ENCODE data around the gene ACP5. TPM values are rescaled to one million over a fixed set of nuclear protein-coding genes. Genes with fewer than 3 reads are reported as not detected.

The ACP5 gene
- total RNA-seq, 2 experiments from 2014 or later, result 4.7 to 6.2 TPM

DNA sequence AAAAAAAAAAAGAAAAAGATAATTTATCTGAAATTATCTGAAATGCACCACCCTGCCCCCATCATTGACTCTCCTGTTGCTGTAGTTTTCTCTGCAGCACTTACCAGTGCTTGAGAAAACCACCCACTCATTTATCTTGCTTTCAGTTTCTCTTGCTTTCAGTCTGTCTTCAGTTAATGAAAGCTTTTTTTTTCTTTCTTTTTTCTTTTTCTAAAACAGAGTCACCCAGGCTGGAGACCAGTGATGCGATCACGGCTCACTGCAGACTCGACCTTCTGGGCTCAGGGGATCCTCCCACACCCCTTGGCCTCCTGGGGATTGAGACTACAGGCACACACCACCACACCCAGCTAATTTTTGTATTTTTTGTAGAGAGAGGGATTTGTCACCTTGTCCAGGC is 4.3 kb upstream of the ACP5 start:
- H3K27me3 Mint-ChIP-seq, result no peaks in the 10 kb centered on the region

DNA sequence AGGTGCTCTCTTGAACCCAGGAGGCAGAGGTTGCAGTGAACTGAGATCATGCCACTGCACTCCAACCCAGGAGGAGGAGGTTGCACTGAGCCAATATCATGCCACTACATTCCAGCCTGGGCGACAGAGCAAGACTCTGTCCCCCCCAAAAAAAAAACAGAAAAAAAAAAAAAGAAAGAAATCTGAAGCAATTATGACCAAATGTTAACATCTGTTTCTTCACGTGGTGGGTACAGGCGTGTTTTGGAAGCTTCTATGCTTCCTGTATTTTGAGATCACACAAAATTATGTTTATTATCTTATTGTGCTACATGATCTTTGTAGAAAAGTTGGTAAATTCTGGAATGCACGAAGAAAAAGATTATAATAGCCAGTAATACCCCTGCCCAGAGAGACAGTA is 2.7 kb upstream of the ACP5 start:
- Mint-ChIP-seq H3K27ac (no peak overlapping the region), H3K36me3 (ENCODE audit: low read depth) (no peaks in the 10 kb centered on the region), H3K9me3 (no peaks in the 10 kb centered on the region), H3K4me3 (no peak overlapping the region), H3K27me3 (no peaks in the 10 kb centered on the region), H3K4me1 (ENCODE audit: low read depth) (peaks cover 36% of the 10 kb centered on the region)
- TF ChIP-seq, protein P1, sequence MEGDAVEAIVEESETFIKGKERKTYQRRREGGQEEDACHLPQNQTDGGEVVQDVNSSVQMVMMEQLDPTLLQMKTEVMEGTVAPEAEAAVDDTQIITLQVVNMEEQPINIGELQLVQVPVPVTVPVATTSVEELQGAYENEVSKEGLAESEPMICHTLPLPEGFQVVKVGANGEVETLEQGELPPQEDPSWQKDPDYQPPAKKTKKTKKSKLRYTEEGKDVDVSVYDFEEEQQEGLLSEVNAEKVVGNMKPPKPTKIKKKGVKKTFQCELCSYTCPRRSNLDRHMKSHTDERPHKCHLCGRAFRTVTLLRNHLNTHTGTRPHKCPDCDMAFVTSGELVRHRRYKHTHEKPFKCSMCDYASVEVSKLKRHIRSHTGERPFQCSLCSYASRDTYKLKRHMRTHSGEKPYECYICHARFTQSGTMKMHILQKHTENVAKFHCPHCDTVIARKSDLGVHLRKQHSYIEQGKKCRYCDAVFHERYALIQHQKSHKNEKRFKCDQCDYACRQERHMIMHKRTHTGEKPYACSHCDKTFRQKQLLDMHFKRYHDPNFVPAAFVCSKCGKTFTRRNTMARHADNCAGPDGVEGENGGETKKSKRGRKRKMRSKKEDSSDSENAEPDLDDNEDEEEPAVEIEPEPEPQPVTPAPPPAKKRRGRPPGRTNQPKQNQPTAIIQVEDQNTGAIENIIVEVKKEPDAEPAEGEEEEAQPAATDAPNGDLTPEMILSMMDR (IDR thresholded peaks at IDR 0.05), result no peak
- no peak for ATAC-seq
- ChIA-PET CTCF (interaction anchor here (2.3 to 3.5 kb wide), 3 partner anchors 17 to 44 kb away, joined by 9 to 28 read pairs (median 12); no protein-coding TSS in a partner anchor), POLR2A (interaction anchor here (1.7 to 4.2 kb wide), 2 partner anchors 22 to 30 kb away, joined by 5 to 17 read pairs; partner anchors contain the start of gene ELOF1)
- no peak for DNase-seq
- intact Hi-C loops (cut with micrococcal nuclease), result no loop called here

More for the DNA sequence above, 4.3 kb upstream of the ACP5 start:
- peak; percentile 82 for DNase-seq
- TF ChIP-seq, protein P1 (IDR thresholded peaks at IDR 0.05), result no peak
- peak; percentile 89 for ATAC-seq
- intact Hi-C loops (cut with micrococcal nuclease), result no loop called here
- no peaks in the 10 kb centered on the region for H3K9me3 Mint-ChIP-seq
- POLR2A ChIA-PET, result interaction anchor here (1.0 to 4.2 kb wide), 4 partner anchors 16 to 53 kb away, joined by 4 to 17 read pairs (median 4); partner anchors contain the start of genes ECSIT and ELOF1
- H3K27ac Mint-ChIP-seq, result peak overlapping the region; percentile 94
- H3K4me1 Mint-ChIP-seq (ENCODE audit: low read depth), result peaks cover 36% of the 10 kb centered on the region
- CTCF ChIA-PET, result interaction anchor here (2.3 to 3.5 kb wide), 3 partner anchors 19 to 45 kb away, joined by 9 to 28 read pairs (median 12); no protein-coding TSS in a partner anchor
- H3K4me3 Mint-ChIP-seq, result peak overlapping the region; percentile 65
- H3K36me3 Mint-ChIP-seq (ENCODE audit: low read depth), result no peaks in the 10 kb centered on the region

DNA sequence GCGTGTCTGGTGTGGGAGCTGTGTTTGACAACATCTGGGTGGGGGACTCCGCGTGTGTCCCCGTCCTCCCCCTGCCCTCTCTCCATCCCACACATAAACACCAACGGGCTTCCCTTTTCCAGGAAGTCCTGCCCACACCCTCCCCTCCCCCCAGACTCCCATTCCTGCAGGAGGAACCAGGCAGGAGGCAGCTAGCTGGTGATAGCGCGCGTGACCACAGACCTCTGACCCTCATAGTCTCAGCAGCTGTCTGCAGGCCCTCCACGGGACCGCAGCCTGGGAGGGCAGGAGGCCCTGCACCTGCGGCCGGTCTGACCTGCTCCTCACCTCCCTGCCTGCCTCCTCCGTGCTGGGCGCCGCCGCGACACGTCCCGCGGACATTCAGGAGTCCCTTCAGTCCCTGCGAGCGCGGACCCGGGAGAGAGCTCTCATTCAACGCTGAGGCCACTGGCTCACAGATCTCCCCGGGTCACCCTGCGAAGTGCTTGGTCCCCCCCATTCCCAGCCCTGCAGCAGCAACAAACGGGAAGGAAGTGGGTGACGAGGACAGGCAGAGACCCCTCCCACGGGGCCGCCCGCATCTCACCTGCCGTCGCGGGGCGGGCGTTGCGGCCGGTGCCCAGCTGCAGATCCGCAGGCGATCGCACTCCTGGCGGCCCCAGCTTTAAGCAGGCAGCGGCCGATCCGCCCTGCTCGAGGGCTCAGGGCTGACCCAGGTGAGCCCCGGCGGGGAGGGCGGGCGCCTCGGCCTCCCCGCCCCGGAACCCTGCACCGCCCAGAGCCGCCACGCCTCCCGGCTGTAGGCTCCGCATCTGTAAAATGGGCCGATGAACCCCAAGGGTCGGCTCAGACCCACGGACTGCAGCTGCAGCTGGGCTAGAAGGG is 1.1 kb upstream of the ACP5 start:
- peak; percentile 28 for DNase-seq
- H3K9me3 Mint-ChIP-seq, result no peaks in the 10 kb centered on the region
- H3K4me1 Mint-ChIP-seq (ENCODE audit: low read depth), result peaks cover 39% of the 10 kb centered on the region
- no peak overlapping the region for H3K27ac Mint-ChIP-seq
- ATAC-seq, result peak; percentile 35
- no peaks in the 10 kb centered on the region for H3K36me3 Mint-ChIP-seq (ENCODE audit: low read depth)
- no peaks in the 10 kb centered on the region for H3K27me3 Mint-ChIP-seq
- intact Hi-C loops (cut with micrococcal nuclease), result no loop called here
- ChIA-PET POLR2A (interaction anchor here (0.6 to 1.2 kb wide), 5 partner anchors 9 to 189 kb away, joined by 3 read pairs; partner anchors contain the start of genes CNN1, ELOF1 and ZNF441), CTCF (interaction anchor here (1.0 to 1.7 kb wide), 5 partner anchors 8 to 47 kb away, joined by 3 to 6 read pairs (median 3); no protein-coding TSS in a partner anchor)
- peak overlapping the region; percentile 67 for H3K4me3 Mint-ChIP-seq
- TF ChIP-seq, protein P1 (IDR thresholded peaks at IDR 0.05), result no peak

DNA sequence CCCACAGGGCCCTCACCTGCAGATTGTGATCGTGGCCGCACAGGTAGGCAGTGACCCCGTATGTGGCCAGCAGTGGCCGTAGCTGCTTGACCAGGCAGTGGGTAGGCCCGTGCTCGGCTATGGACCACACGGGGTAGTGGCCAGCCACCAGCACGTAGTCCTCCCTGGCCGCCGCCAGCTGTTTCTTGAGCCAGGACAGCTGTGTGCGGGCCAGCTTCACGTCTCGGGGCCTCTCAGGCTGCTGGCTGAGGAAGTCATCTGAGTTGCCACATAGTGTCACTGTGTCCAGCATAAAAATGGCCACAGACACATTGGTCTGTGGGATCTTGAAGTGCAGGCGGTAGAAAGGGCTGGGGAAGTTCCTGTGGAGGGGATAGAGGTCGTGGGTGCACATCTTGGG is 1.2 kb downstream of the ACP5 start:
- ATAC-seq (no peak), DNase-seq (no peak)
- TF ChIP-seq, protein P1 (IDR thresholded peaks at IDR 0.05), result no peak
- peaks cover 31% of the 10 kb centered on the region for H3K4me1 Mint-ChIP-seq (ENCODE audit: low read depth)
- H3K9me3 Mint-ChIP-seq, result no peaks in the 10 kb centered on the region
- ChIA-PET POLR2A (no interaction called here), CTCF (interaction anchor here (1.2 to 1.4 kb wide), 2 partner anchors 12 to 16 kb away, joined by 6 to 7 read pairs; no protein-coding TSS in a partner anchor)
- intact Hi-C loops (cut with micrococcal nuclease), result no loop called here
- no peaks in the 10 kb centered on the region for H3K36me3 Mint-ChIP-seq (ENCODE audit: low read depth)
- H3K27ac Mint-ChIP-seq, result no peak overlapping the region
- H3K27me3 Mint-ChIP-seq, result no peaks in the 10 kb centered on the region
- no peak overlapping the region for H3K4me3 Mint-ChIP-seq
